Ovary (tissue), 9 donors: ENCODE results near the gene HKDC1. TPM values are rescaled to one million over a fixed set of nuclear protein-coding genes. Genes with fewer than 3 reads are reported as not detected.
A peak's percentile ranks its signal among the peaks of the same experiment; 100 is the strongest.

Experiments used
- DNase-seq, 5 donors: peaks; one replicate each; pipeline ENCODE4 v3.0.0-alpha.2; 2019 to 2020
- H3K27ac ChIP-seq, 2 donors: fragments of 200-600 bp; one replicate each; pipeline versions ENCODE4 v1.5.1 to v1.8.0; 2019 to 2022
- H3K27me3 ChIP-seq: fragments of 200-600 bp; one replicate; pipeline ENCODE4 v1.8.0; 2022
- H3K36me3 ChIP-seq: fragments of 200-600 bp; sonication (generic); one replicate; pipeline ENCODE4 v1.5.1; 2019
- H3K4me1 ChIP-seq: one replicate; pipeline ENCODE4 v1.8.1; 2013; ENCODE audit warnings: mild to moderate bottlenecking, moderate library complexity; ENCODE audit not compliant: insufficient read depth
- H3K4me3 ChIP-seq: fragments of 200-600 bp; sonication (generic); one replicate; pipeline ENCODE4 v1.5.1; 2017
- H3K9me3 ChIP-seq, 2 donors: fragments of 200-600 bp in 1 of 2; sonication (generic) in 1 of 2; one replicate each; pipeline versions ENCODE4 v1.5.1 to v1.8.1; 2013 to 2019; ENCODE audit warnings: mild to moderate bottlenecking in 1 of 2, moderate library complexity in 1 of 2
- EP300 ChIP-seq: sonication (generic); formaldehyde crosslinking; IDR thresholded peaks from one replicate; pipeline ENCODE4 v1.6.1; 2017; ENCODE audit warnings: antibody characterized with exemption
- POLR2A ChIP-seq: fragments of 450-650 bp; IDR thresholded peaks from one replicate; pipeline ENCODE4 v1.6.1; 2017; ENCODE audit warnings: antibody characterized with exemption, mild to moderate bottlenecking, moderate library complexity
- WGBS, 3 donors: extraction: QIAGEN DNeasy Blood & Tissue Kit in 1 of 3; methylation state at CpG; one replicate each; pipeline versions ENCODE4 v1.1.5 to v1.1.7; 2013 to 2017; 5-methylcytosine and 5-hydroxymethylcytosine counted together
- intact Hi-C, 4 donors: fragments of 100-400 bp; cut with DNase I; formaldehyde crosslinking; loops; one replicate each; pipeline versions ENCODE4 v1.11.0 to v1.15.1; 2022 to 2023
- polyA plus RNA-seq, 2 donors: library from polyadenylated mRNA; stranded (reverse); fragments of 200-250 nt in 1 of 2; fragments of 350-450 nt in 1 of 2; fragmentation: Illumina TruSeq in 1 of 2; extraction: RNeasy Lipid Tissue Mini Kit (QIAGEN cat#74804) in 1 of 2; gene quantifications; one replicate each; pipeline ENCODE4 v1.2.3, GENCODE V29; 2013 to 2014
- total RNA-seq, 7 donors: library from RNA; depleted of rRNA in 2 of 7; stranded (reverse); fragments of >200 nt in 2 of 7; fragmentation: NEBNext Ultra II Directional in 3 of 7; extraction: Animal tissue kit (Norgen Biotek cat#: 25700) in 3 of 7; gene quantifications; one replicate each; pipeline versions ENCODE4 v1.1.0 to v1.2.4, GENCODE V29; 2016 to 2023
- TF ChIP-seq, protein P1 (sequence below), 3 donors: fragments of 450-650 bp in 2 of 3; fragments of 200-600 bp in 1 of 3; IDR thresholded peaks; one replicate each; pipeline versions ENCODE4 v1.5.1 to v1.8.0; 2016 to 2022; ENCODE audit warnings: antibody characterized with exemption in 3 of 3, mild to moderate bottlenecking in 1 of 3
- donor health status: DM: no; HTN: no; CAD: no; lungs with moderate emphysema.
- donor health status: DM: no; HTN: no; CAD: no.
- donor health status: Bipolar disorder and iron deficiency.
- donor health status: DM: yes; HTN: yes; CAD: no.
- donor health status: DM: no; HTN: no; CAD: no.
- donor health status: DM: yes; HTN: yes; CAD: no.

HKDC1 gene
- total and polyA plus RNA-seq, 9 donors = 0.01 to 6.4 (median 0.94) TPM; not detected in 2

DNA sequence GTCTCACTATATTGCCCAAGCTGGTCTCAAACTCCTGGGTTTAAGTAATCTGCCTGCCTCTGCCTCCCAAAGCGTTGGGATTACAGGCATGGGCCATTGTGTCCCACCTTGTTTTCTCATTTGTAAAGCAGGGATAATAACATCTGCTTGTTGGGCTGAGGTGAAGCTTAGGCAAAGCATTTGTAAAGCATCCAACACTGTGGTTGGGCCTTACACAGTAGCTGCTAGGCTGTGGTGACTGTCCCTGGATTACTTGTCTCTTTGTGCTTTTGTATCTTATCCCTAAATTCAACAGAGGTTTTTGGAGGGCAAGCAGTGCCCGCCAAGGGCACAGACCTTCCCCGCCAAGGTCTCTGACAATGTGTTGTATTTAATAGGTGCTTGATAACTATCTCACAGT, 14.3 kb downstream of the HKDC1 start:
- TF ChIP-seq, protein P1, sequence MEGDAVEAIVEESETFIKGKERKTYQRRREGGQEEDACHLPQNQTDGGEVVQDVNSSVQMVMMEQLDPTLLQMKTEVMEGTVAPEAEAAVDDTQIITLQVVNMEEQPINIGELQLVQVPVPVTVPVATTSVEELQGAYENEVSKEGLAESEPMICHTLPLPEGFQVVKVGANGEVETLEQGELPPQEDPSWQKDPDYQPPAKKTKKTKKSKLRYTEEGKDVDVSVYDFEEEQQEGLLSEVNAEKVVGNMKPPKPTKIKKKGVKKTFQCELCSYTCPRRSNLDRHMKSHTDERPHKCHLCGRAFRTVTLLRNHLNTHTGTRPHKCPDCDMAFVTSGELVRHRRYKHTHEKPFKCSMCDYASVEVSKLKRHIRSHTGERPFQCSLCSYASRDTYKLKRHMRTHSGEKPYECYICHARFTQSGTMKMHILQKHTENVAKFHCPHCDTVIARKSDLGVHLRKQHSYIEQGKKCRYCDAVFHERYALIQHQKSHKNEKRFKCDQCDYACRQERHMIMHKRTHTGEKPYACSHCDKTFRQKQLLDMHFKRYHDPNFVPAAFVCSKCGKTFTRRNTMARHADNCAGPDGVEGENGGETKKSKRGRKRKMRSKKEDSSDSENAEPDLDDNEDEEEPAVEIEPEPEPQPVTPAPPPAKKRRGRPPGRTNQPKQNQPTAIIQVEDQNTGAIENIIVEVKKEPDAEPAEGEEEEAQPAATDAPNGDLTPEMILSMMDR (IDR thresholded peaks at IDR 0.05) = no peak
- TF ChIP-seq POLR2A (no peak), EP300 (no peak)
- Histone ChIP-seq H3K27me3 (no peaks in the 10 kb centered on the region), H3K9me3 (no peaks in the 10 kb centered on the region), H3K4me3 (no peak overlapping the region), H3K27ac (no peak overlapping the region), H3K36me3 (no peaks in the 10 kb centered on the region), H3K4me1 (no peaks in the 10 kb centered on the region)
- intact Hi-C loops = no loop called here
- 96 to 100% (median 98%) methylated on average over 3 of the region's 3 CpGs for WGBS, 3 donors
- no peak for DNase-seq

DNA sequence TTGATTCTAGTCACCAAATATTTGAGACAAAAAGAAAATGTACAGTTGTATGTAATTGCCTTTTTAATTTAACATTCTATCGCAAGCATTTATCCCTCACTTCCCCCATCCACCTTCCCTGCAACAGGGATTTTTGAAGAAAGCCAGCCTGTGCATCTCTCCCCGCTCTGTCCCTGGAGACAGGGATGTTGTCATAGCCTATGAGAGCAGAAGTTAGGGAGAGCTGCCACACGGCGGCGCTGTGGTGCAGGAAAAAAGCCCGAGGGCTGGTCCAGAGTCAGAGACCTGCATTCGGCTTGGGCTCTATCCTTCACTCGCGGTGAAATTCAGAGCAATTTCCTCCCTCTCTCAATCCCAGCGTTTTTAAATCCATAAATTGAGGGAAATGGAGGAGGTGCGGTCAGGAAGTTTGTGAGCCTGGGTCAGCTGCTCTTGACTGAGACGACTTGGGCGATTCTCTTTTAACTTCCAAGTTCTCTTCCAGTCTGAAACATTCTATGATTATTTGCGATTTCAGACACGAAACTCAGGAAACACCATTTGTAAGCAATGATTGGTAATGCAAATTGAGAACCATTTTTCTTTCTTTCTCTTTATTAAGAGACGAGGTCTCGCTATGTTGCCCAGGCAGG, 17.5 kb downstream of the HKDC1 start:
- H3K36me3 ChIP-seq = no peaks in the 10 kb centered on the region
- TF ChIP-seq, protein P1 (IDR thresholded peaks at IDR 0.05) = peak; percentile 74 to 92 (median 92)
- TF ChIP-seq POLR2A (no peak), EP300 (no peak)
- H3K27me3 ChIP-seq = no peaks in the 10 kb centered on the region
- DNase-seq = peak; percentile 75 to 93 (median 91)
- H3K9me3 ChIP-seq = no peaks in the 10 kb centered on the region
- no peak overlapping the region for H3K27ac ChIP-seq
- no peaks in the 10 kb centered on the region for H3K4me1 ChIP-seq
- intact Hi-C loops = loop anchor here in 3 of 4 donors (2.0 to 5.0 kb wide), 4 partner anchors 153 to 175 kb away; no protein-coding TSS in a partner anchor
- 10 to 15% (median 12%) methylated on average over 17 of the region's 17 CpGs for WGBS, 3 donors
- H3K4me3 ChIP-seq = no peak overlapping the region

DNA sequence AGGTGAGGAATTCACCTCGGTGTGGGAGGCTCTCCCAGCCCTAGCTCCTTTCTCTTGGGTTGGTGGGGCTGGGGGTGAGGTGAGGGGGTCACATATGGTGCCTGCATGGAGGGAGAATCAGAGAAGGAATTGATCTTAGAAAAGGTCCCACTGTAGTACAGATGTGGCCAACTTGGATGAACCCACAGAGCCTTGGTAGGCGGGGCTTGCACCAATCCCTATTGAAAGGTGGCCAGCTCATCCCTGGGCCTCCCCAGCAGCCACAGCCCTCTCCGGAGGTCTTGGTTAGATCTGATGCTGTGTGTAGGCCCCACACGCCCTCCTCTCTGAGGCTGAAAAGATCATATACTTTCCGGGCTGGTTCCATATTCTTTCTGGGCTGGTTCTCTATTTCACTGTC, 19.0 kb downstream of the HKDC1 start:
- H3K27ac ChIP-seq = no peak overlapping the region
- no peak for DNase-seq

DNA sequence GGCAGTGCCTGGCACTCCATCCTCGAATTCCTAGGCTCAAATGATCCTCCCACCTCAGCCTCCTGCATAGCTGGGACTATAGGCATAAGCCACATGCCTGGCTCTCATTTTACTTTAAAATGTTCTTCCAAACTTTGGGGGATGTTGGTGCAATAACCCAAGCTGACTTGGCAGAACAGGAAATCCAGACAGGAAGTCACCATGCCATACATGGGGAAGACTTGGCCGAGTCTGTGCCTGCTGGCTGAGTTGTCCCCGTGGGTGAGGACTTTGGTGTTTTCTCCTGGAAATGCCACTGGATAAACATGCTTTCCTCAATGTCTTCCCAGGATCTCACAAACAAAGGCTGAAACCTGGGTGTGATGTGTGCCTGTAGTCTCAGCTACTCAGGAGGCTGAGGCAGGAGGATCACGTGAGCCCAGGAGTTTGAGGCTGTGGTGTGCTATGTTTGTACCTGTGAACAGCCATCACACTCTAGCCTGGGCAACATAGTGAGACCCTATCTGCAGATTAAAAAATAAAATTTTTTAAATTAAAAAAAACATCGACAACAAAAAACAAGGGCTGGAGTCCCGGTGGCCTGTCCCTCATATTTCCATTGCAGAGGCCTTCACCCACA, 19.8 kb downstream of the HKDC1 start:
- H3K27ac ChIP-seq = no peak overlapping the region
- intact Hi-C loops = loop anchor here in 3 of 4 donors (2.0 to 5.0 kb wide), 3 partner anchors 152 to 172 kb away; no protein-coding TSS in a partner anchor

More for the DNA sequence above, 19.0 kb downstream of the HKDC1 start:
- no peaks in the 10 kb centered on the region for H3K27me3 ChIP-seq
- H3K9me3 ChIP-seq = no peaks in the 10 kb centered on the region
- H3K4me1 ChIP-seq = no peaks in the 10 kb centered on the region
- TF ChIP-seq EP300 = no peak
- no peak for TF ChIP-seq POLR2A
- TF ChIP-seq, protein P1 (IDR thresholded peaks at IDR 0.05) = no peak
- H3K4me3 ChIP-seq = no peak overlapping the region
- 84 to 87% (median 85%) methylated on average over 5 of the region's 5 CpGs for WGBS, 3 donors
- H3K36me3 ChIP-seq = no peaks in the 10 kb centered on the region
- intact Hi-C loops = loop anchor here in 2 of 4 donors (5.0 kb wide), 2 partner anchors 153 to 173 kb away; no protein-coding TSS in a partner anchor

More for the DNA sequence above, 19.8 kb downstream of the HKDC1 start:
- 73 to 79% (median 75%) methylated on average over 6 of the region's 6 CpGs for WGBS, 3 donors
- DNase-seq = no peak
- H3K4me3 ChIP-seq = no peak overlapping the region
- no peaks in the 10 kb centered on the region for H3K9me3 ChIP-seq
- TF ChIP-seq EP300 (no peak), POLR2A (no peak)
- TF ChIP-seq, protein P1 (IDR thresholded peaks at IDR 0.05) = no peak
- no peaks in the 10 kb centered on the region for H3K27me3 ChIP-seq
- H3K36me3 ChIP-seq = no peaks in the 10 kb centered on the region
- H3K4me1 ChIP-seq = no peaks in the 10 kb centered on the region
